ENCODE results near the gene GRIK3.

The GRIK3 gene

GRCh38 chr1:37010011-37010410 lies 24.3 kb downstream of the GRIK3 start:
- no peak for DNase-seq

- no peak for DNase-seq
Observed at GRCh38 chr1:37009521-37009920, 24.8 kb downstream of the GRIK3 start.

GRCh38 chr1:37006132-37006868 lies 28.0 kb downstream of the GRIK3 start:
- DNase-seq, result no peak

- DNase-seq, result no peak
Observed at GRCh38 chr1:37002898-37003297, 31.4 kb downstream of the GRIK3 start.

- no peak for DNase-seq
Observed at GRCh38 chr1:37001703-37002102, 32.6 kb downstream of the GRIK3 start.

GRCh38 chr1:36996106-36996505 lies 38.2 kb downstream of the GRIK3 start:
- no peak for DNase-seq

GRCh38 chr1:36994868-36995267 lies 39.4 kb downstream of the GRIK3 start:
- DNase-seq, result no peak

GRCh38 chr1:36994294-36994693 lies 40.0 kb downstream of the GRIK3 start:
- no peak for DNase-seq

GRCh38 chr1:36992139-36992943 lies 42.0 kb downstream of the GRIK3 start:
- no peak for DNase-seq

GRCh38 chr1:36991551-36991950 lies 42.8 kb downstream of the GRIK3 start:
- no peak for DNase-seq

- DNase-seq, result no peak
Observed at GRCh38 chr1:36990928-36991327, 43.4 kb downstream of the GRIK3 start.

GRCh38 chr1:36989241-36989640 lies 45.1 kb downstream of the GRIK3 start:
- DNase-seq, result no peak

- no peak for DNase-seq
Observed at GRCh38 chr1:36988741-36989193, 45.5 kb downstream of the GRIK3 start.

- no peak for DNase-seq
Observed at GRCh38 chr1:36988321-36988720, 46.0 kb downstream of the GRIK3 start.

GRCh38 chr1:36987276-36987675 lies 47.0 kb downstream of the GRIK3 start:
- no peak for DNase-seq

- no peak for DNase-seq
Observed at GRCh38 chr1:36986241-36986985, 47.9 kb downstream of the GRIK3 start.

- no peak for DNase-seq
Observed at GRCh38 chr1:36984675-36985074, 49.6 kb downstream of the GRIK3 start.

- no peak for DNase-seq
Observed at GRCh38 chr1:36984026-36984425, 50.3 kb downstream of the GRIK3 start.

- no peak for DNase-seq
Observed at GRCh38 chr1:36982709-36983108, 51.6 kb downstream of the GRIK3 start.

GRCh38 chr1:36981771-36982622 lies 52.3 kb downstream of the GRIK3 start:
- no peak for DNase-seq

- DNase-seq, result no peak
Observed at GRCh38 chr1:36981126-36981525, 53.2 kb downstream of the GRIK3 start.

GRCh38 chr1:36977731-36978406 lies 56.4 kb downstream of the GRIK3 start:
- DNase-seq, result no peak

Measured in AML-193 (cell line).